Karpas-422 (cell line): ENCODE data around the gene FOXP4. TPM values are rescaled to one million over a fixed set of nuclear protein-coding genes. Genes with fewer than 3 reads are reported as not detected.

Source experiments
- DNase-seq: peaks from one replicate; pipeline ENCODE4 v3.0.0-alpha.2; 2015
- H2AFZ ChIP-seq: fragments of 200-600 bp; sonication (generic); 2 replicates; pipeline ENCODE4 v1.6.1; 2014; ENCODE audit warnings: antibody characterized with exemption, low read length, mixed read lengths
- H3K27ac ChIP-seq: fragments of 200-600 bp; sonication (generic); 2 replicates; pipeline ENCODE4 v1.5.1; 2014; ENCODE audit warnings: mild to moderate bottlenecking, low read length, moderate library complexity
- H3K27me3 ChIP-seq: fragments of 200-600 bp; sonication (generic); 2 replicates; pipeline ENCODE4 v1.6.1; 2014; ENCODE audit warnings: low read length, mixed read lengths
- H3K36me3 ChIP-seq: fragments of 200-600 bp; sonication (generic); 2 replicates; pipeline ENCODE4 v1.6.1; 2014; ENCODE audit warnings: low read length, mixed read lengths; ENCODE audit not compliant: insufficient read depth
- H3K4me1 ChIP-seq: fragments of 200-600 bp; sonication (generic); 2 replicates; pipeline ENCODE4 v1.6.1; 2014; ENCODE audit warnings: mild to moderate bottlenecking, low read length, mixed read lengths
- H3K4me2 ChIP-seq: fragments of 200-600 bp; sonication (generic); 2 replicates; pipeline ENCODE4 v1.6.1; 2014; ENCODE audit warnings: low read length, low read depth, mild to moderate bottlenecking; ENCODE audit not compliant: poor library complexity, severe bottlenecking
- H3K4me3 ChIP-seq: fragments of 200-600 bp; sonication (generic); 2 replicates; pipeline ENCODE4 v1.5.1; 2014; ENCODE audit warnings: mild to moderate bottlenecking, antibody characterized with exemption, low read length, mixed read lengths
- H3K79me2 ChIP-seq: fragments of 200-600 bp; sonication (generic); 2 replicates; pipeline ENCODE4 v1.6.1; 2014; ENCODE audit warnings: mild to moderate bottlenecking, low read length, mixed read lengths
- H3K9ac ChIP-seq: fragments of 200-600 bp; sonication (generic); 2 replicates; pipeline ENCODE4 v1.6.0; 2014; ENCODE audit warnings: low read length
- H3K9me2 ChIP-seq: fragments of 200-600 bp; sonication (generic), shearing (Covaris generic); replicated peaks from 2 replicates; pipeline ENCODE4 v1.6.0; 2014; ENCODE audit warnings: mild to moderate bottlenecking, low read length, moderate library complexity; ENCODE audit not compliant: insufficient read depth
- H3K9me3 ChIP-seq: fragments of 300-700, 200-600 bp; sonication (generic); 2 replicates; pipeline ENCODE4 v1.6.1; 2014; ENCODE audit warnings: low read length, mixed read lengths
- H4K20me1 ChIP-seq: fragments of 200-600 bp; sonication (generic); 2 replicates; pipeline ENCODE4 v1.6.1; 2014; ENCODE audit warnings: mild to moderate bottlenecking, antibody characterized with exemption, low read length, low read depth; ENCODE audit not compliant: insufficient read depth
- total RNA-seq: library from RNA; depleted of rRNA; stranded (reverse); fragments of >200 nt; shearing (Covaris generic); gene quantifications from 2 replicates; pipeline ENCODE4 v1.2.3, GENCODE V29; 2014; ENCODE audit warnings: low replicate concordance

Gene FOXP4
- total RNA-seq, 1 experiment from 2014 or later = 5.0 TPM

- H4K20me1 ChIP-seq = no peaks in the 10 kb centered on the region
- DNase-seq = no peak
- H3K4me2 ChIP-seq = no peak overlapping the region
- H3K4me1 ChIP-seq = no peaks in the 10 kb centered on the region
- H3K4me3 ChIP-seq = no peak overlapping the region
- no peaks in the 10 kb centered on the region for H3K9me2 ChIP-seq
- no peaks in the 10 kb centered on the region for H3K79me2 ChIP-seq
- H2AFZ ChIP-seq = no peak overlapping the region
- no peak overlapping the region for H3K9ac ChIP-seq
- no peaks in the 10 kb centered on the region for H3K36me3 ChIP-seq
- H3K9me3 ChIP-seq = no peaks in the 10 kb centered on the region
- no peaks in the 10 kb centered on the region for H3K27me3 ChIP-seq
- H3K27ac ChIP-seq = no peak overlapping the region
These were observed 30.2 kb upstream of the FOXP4 start for GRCh38 chr6:41515995-41516394.

- no peaks in the 10 kb centered on the region for H3K27me3 ChIP-seq
- H3K4me2 ChIP-seq = no peak overlapping the region
- H3K9me2 ChIP-seq = no peaks in the 10 kb centered on the region
- no peaks in the 10 kb centered on the region for H4K20me1 ChIP-seq
- DNase-seq = no peak
- H3K9ac ChIP-seq = no peak overlapping the region
- no peaks in the 10 kb centered on the region for H3K36me3 ChIP-seq
- no peaks in the 10 kb centered on the region for H3K79me2 ChIP-seq
- no peak overlapping the region for H3K4me3 ChIP-seq
- no peak overlapping the region for H3K27ac ChIP-seq
- no peaks in the 10 kb centered on the region for H3K4me1 ChIP-seq
- H2AFZ ChIP-seq = no peak overlapping the region
- no peaks in the 10 kb centered on the region for H3K9me3 ChIP-seq
These were observed 28.1 kb upstream of the FOXP4 start for GRCh38 chr6:41518118-41518517.

- no peak overlapping the region for H3K9ac ChIP-seq
These were observed 26.9 kb upstream of the FOXP4 start for GRCh38 chr6:41519305-41519744.

DNA sequence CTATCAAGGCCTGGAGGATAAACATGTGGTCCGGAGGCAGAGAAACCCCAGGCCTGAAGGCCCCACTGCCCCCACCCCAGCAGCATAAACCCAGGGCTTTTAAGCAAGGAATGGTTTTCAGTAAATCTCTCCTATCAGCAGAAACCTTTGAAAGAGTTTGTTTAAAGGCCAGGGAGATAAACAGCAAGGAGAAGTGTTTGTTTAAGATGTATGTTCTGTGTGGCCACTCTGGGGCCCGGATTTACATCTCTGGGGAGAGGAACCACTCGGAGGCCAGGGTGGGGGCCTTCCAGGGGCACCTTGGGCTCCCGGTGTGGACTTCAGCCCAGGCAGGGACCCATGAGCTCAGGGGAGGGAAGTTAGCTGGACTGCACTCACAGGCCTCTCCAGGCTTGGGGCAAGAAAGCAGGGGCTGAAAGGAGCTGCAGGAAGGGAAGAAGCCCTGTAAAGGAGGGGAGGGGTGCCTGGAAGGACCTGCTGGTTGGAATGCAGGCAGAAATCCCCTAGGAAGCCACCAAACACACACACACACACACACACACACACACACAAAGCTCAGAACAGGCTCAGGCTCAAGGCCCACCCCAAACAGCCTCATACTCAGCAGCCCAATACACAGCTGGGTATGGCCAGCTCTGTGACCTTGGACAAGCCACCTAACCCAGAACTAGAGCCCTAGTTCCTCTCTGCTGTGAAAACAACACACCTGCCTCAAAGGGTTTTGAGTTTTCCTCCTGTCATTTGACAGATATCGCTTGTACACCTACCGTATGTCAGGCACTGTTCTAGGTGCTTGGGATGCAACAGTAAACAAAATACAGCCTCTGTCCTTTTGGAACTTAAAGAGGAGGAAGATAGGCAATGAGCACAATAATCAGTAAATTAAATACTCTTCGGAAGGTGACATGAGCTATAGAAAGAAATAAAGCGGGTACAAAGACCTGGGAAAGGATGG lies 26.2 kb upstream of the FOXP4 start:
- Histone ChIP-seq H3K4me1 (no peaks in the 10 kb centered on the region), H2AFZ (no peak overlapping the region), H3K9me2 (no peaks in the 10 kb centered on the region), H3K4me3 (no peak overlapping the region), H3K9ac (no peak overlapping the region), H4K20me1 (no peaks in the 10 kb centered on the region), H3K79me2 (no peaks in the 10 kb centered on the region), H3K9me3 (no peaks in the 10 kb centered on the region), H3K27me3 (no peaks in the 10 kb centered on the region), H3K4me2 (no peak overlapping the region), H3K36me3 (no peaks in the 10 kb centered on the region), H3K27ac (no peak overlapping the region)
- no peak for DNase-seq

More at GRCh38 chr6:41519305-41519744, 26.9 kb upstream of the FOXP4 start:
- Histone ChIP-seq H3K9me3 (no peaks in the 10 kb centered on the region), H3K79me2 (no peaks in the 10 kb centered on the region), H3K27me3 (no peaks in the 10 kb centered on the region), H3K4me1 (no peaks in the 10 kb centered on the region), H3K4me2 (no peak overlapping the region), H3K9me2 (no peaks in the 10 kb centered on the region), H3K36me3 (no peaks in the 10 kb centered on the region), H3K27ac (no peak overlapping the region), H3K4me3 (no peak overlapping the region), H2AFZ (no peak overlapping the region), H4K20me1 (no peaks in the 10 kb centered on the region)
- no peak for DNase-seq

DNA sequence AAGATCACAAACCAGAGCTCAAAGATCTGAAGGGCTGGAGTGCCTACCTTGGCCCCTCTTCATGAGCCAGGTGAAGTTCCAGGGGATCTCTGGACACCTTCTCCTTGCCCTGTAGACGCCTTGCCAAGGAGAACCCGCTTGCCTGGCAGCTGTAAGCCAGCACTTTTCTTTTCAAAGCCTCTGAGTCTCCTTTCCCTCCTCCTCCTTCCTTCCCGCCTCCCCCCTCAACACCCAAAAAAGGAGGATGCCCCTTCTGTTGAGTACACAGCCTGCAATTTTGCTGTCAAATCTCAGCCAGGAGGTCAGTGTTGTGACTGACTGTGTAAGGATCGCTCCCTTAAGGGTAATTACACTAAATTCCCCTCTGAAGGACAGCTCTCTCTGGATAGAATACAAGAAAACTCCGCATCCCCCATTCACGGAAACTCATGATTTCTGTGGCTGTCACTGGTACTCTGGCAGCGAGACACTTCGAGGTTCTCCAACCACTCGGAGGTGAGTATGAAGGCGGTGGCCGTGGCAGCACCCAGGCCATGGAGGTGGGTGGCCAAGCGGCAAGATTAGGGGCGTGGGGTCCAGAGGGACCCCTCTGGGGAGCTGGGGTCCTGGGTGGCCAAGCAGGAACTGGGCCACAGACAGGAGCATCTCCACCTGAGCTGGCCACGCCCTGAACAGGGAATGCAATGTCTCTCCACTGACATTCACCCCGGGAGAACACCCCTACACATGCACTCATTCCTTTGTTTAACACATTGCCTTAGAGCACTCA lies 23.2 kb upstream of the FOXP4 start:
- Histone ChIP-seq H3K79me2 (no peaks in the 10 kb centered on the region), H3K9me2 (no peaks in the 10 kb centered on the region), H3K4me1 (no peaks in the 10 kb centered on the region), H3K36me3 (no peaks in the 10 kb centered on the region), H3K27ac (no peak overlapping the region), H4K20me1 (no peaks in the 10 kb centered on the region), H2AFZ (no peak overlapping the region), H3K4me2 (no peak overlapping the region), H3K4me3 (no peak overlapping the region), H3K9me3 (no peaks in the 10 kb centered on the region), H3K27me3 (no peaks in the 10 kb centered on the region), H3K9ac (no peak overlapping the region)
- no peak for DNase-seq

GRCh38 chr6:41523915-41524633 lies 22.1 kb upstream of the FOXP4 start:
- Histone ChIP-seq H3K9me3 (no peaks in the 10 kb centered on the region), H3K9me2 (no peaks in the 10 kb centered on the region), H3K4me1 (no peaks in the 10 kb centered on the region), H3K36me3 (no peaks in the 10 kb centered on the region), H2AFZ (no peak overlapping the region), H3K4me3 (no peak overlapping the region), H3K79me2 (no peaks in the 10 kb centered on the region), H3K27me3 (no peaks in the 10 kb centered on the region), H3K4me2 (no peak overlapping the region), H3K9ac (no peak overlapping the region), H4K20me1 (0 out of 2 replicates have a peak, but pooled peaks cover under 1% of the 10 kb centered on the region), H3K27ac (no peak overlapping the region)
- no peak for DNase-seq

DNA sequence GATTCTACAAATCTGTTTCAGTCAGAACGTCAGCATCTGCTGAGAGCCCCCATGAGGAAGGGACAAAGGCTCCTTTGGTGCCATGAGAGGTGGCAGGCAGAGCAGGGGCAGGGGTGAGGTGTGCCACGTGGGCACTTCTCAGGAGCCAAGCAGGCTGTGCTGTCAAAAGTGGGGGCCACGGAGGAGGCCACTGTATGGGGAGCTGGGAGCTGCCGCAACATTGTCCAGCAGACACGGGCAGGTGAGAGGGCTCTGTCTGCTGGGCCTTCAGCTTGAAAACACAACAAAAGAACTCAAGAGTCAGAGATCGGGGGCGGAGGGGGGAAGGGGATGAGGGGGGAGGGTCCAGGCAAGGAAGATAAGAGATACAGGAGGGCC lies 21.6 kb upstream of the FOXP4 start:
- Histone ChIP-seq H3K36me3 (no peaks in the 10 kb centered on the region), H3K9me2 (no peaks in the 10 kb centered on the region), H3K27ac (no peak overlapping the region), H3K4me2 (no peak overlapping the region), H4K20me1 (0 out of 2 replicates have a peak, but pooled peaks cover 6% of the 10 kb centered on the region), H3K4me1 (no peaks in the 10 kb centered on the region), H3K9me3 (no peaks in the 10 kb centered on the region), H3K79me2 (no peaks in the 10 kb centered on the region), H3K4me3 (no peak overlapping the region), H3K9ac (no peak overlapping the region), H3K27me3 (no peaks in the 10 kb centered on the region), H2AFZ (no peak overlapping the region)
- DNase-seq = no peak
